GM12878 (cell line): ENCODE results near the gene AMN1. TPM values are rescaled to one million over a fixed set of nuclear protein-coding genes. Genes with fewer than 3 reads are reported as not detected.

Experiments
- BCL11A ChIP-seq: IDR thresholded peaks from 2 replicates; pipeline ENCODE4 v1.6.1; 2011; ENCODE audit warnings: low read depth, low read length
- BMI1 ChIP-seq: fragments of 450-650 bp; IDR thresholded peaks from 2 replicates; pipeline ENCODE4 v1.6.1; 2016; ENCODE audit warnings: mild to moderate bottlenecking, moderate library complexity, borderline replicate concordance
- CBFB ChIP-seq: IDR thresholded peaks from 2 replicates; pipeline ENCODE4 v1.6.1; 2016; ENCODE audit warnings: antibody characterized with exemption, low read depth
- ETV6 ChIP-seq, 2 experiments: fragments of 450-650 bp in 1 of 2; IDR thresholded peaks in 1 of 2; conservative IDR thresholded peaks in 1 of 2; 2 replicates each; pipeline ENCODE4 v1.6.1; 2014; ENCODE audit warnings: antibody characterized with exemption in 1 of 2, borderline replicate concordance in 1 of 2, low read depth in 1 of 2, mild to moderate bottlenecking in 1 of 2, moderate library complexity in 1 of 2
- HDAC2 ChIP-seq: fragments of 200-600 bp; sonication (generic); IDR thresholded peaks from 2 replicates; pipeline ENCODE4 v1.6.1; 2017
- IKZF1 ChIP-seq: fragments of 450-650 bp; conservative IDR thresholded peaks from 2 replicates; pipeline ENCODE4 v1.6.1; 2017; ENCODE audit warnings: antibody characterized with exemption, mild to moderate bottlenecking
- IRF4 ChIP-seq: IDR thresholded peaks from 2 replicates; pipeline ENCODE4 v1.6.1; 2011; ENCODE audit warnings: low read depth, low read length
- MEF2B ChIP-seq: fragments of 450-650 bp; IDR thresholded peaks from 2 replicates; pipeline ENCODE4 v1.6.1; 2018; ENCODE audit warnings: mild to moderate bottlenecking, moderate library complexity; ENCODE audit not compliant: partially characterized antibody, poor library complexity, severe bottlenecking
- NFIC ChIP-seq: IDR thresholded peaks from 2 replicates; pipeline ENCODE4 v1.6.1; 2012; ENCODE audit warnings: low read depth, mild to moderate bottlenecking, inconsistent platforms, low read length, moderate library complexity
- NFYB ChIP-seq: IDR thresholded peaks from 2 replicates; pipeline ENCODE4 v1.6.1; 2011; ENCODE audit warnings: low read depth, mild to moderate bottlenecking, low read length, improper control_type of control experiment, moderate library complexity; ENCODE audit not compliant: insufficient read depth
- NR2C1 ChIP-seq: fragments of 450-650 bp; IDR thresholded peaks from 2 replicates; pipeline ENCODE4 v1.6.1; 2017; ENCODE audit warnings: antibody characterized with exemption, mild to moderate bottlenecking, moderate library complexity
- PAX8 ChIP-seq: fragments of 450-650 bp; IDR thresholded peaks from 2 replicates; pipeline ENCODE4 v1.6.1; 2017; ENCODE audit warnings: mild to moderate bottlenecking, moderate library complexity
- PML ChIP-seq: IDR thresholded peaks from 2 replicates; pipeline ENCODE4 v1.6.1; 2012; ENCODE audit warnings: low read length, inconsistent platforms
- RBBP5 ChIP-seq: fragments of 200-600 bp; sonication (generic); conservative IDR thresholded peaks from 2 replicates; pipeline ENCODE4 v1.6.1; 2016
- SIN3A ChIP-seq: IDR thresholded peaks from 2 replicates; pipeline ENCODE4 v1.6.1; 2012; ENCODE audit warnings: low read depth, low read length, improper control_type of control experiment
- STAT1 ChIP-seq: fragments of 450-650 bp; conservative IDR thresholded peaks from 2 replicates; pipeline ENCODE4 v1.6.1; 2014; ENCODE audit warnings: antibody characterized with exemption, mild to moderate bottlenecking
- YY1 ChIP-seq: IDR thresholded peaks from 2 replicates; pipeline ENCODE4 v1.6.1; 2011; ENCODE audit warnings: low read depth, mild to moderate bottlenecking, low read length
- ZNF207 ChIP-seq: fragments of 450-650 bp; IDR thresholded peaks from 2 replicates; pipeline ENCODE4 v1.6.1; 2014; ENCODE audit warnings: antibody characterized with exemption, mild to moderate bottlenecking, borderline replicate concordance
- ZNF217 ChIP-seq: fragments of 450-650 bp; IDR thresholded peaks from 2 replicates; pipeline ENCODE4 v1.6.1; 2017; ENCODE audit warnings: antibody characterized with exemption, mild to moderate bottlenecking
- ZNF24 ChIP-seq: fragments of 450-650 bp; IDR thresholded peaks from 2 replicates; pipeline ENCODE4 v1.6.1; 2017; ENCODE audit warnings: antibody characterized with exemption, mild to moderate bottlenecking
- ZNF384 ChIP-seq: IDR thresholded peaks from 2 replicates; pipeline ENCODE4 v1.6.1; 2012; ENCODE audit warnings: low read depth, mild to moderate bottlenecking, low read length, improper control_type of control experiment, borderline replicate concordance
- ZSCAN29 ChIP-seq: fragments of 450-650 bp; IDR thresholded peaks from 2 replicates; pipeline ENCODE4 v1.6.1; 2017; ENCODE audit warnings: mild to moderate bottlenecking, moderate library complexity
- polyA plus RNA-seq, 11 experiments: library from polyadenylated mRNA; depleted of rRNA in 4 of 11; unstranded in 6 of 11; stranded (reverse) in 5 of 11; fragments of >200 nt; fragmentation: Nextera tagmentation in 4 of 11; fragmentation: Illumina TruSeq in 1 of 11; extraction: Ambion mirVana in 4 of 11; extraction: Trizol in 1 of 11; gene quantifications; 1 replicate in 1 of 11; 2 replicates in 10 of 11; pipeline versions ENCODE4 v1.2.1 to v1.2.3, GENCODE V29; 2011 to 2016; ENCODE audit warnings: inconsistent platforms in 2 of 11, missing spikeins in 2 of 11, low read depth in 1 of 11
- total RNA-seq, 4 experiments: library from RNA; depleted of rRNA in 3 of 4; stranded (reverse); fragments of >200 nt in 3 of 4; fragmentation: Illumina TruSeq in 1 of 4; extraction: Trizol in 1 of 4; gene quantifications; 2 replicates each; pipeline versions ENCODE4 v1.2.1 to v1.2.3, GENCODE V29; 2013 to 2021
- TF ChIP-seq, protein P1 (sequence below), 3 experiments: IDR thresholded peaks in 2 of 3; conservative IDR thresholded peaks in 1 of 3; 2 replicates each; pipeline ENCODE4 v1.5.1; 2011; ENCODE audit warnings: low read depth in 3 of 3, low read length in 3 of 3, mild to moderate bottlenecking in 3 of 3, control low read depth in 2 of 3, moderate library complexity in 2 of 3, inconsistent platforms in 1 of 3, mixed read lengths in 1 of 3; ENCODE audit not compliant: control insufficient read depth in 2 of 3, insufficient read depth in 1 of 3; ENCODE audit errors: extremely low read depth in 1 of 3
- TF ChIP-seq, protein P2 (sequence below): IDR thresholded peaks from 2 replicates; pipeline ENCODE4 v1.6.1; 2012; ENCODE audit warnings: mild to moderate bottlenecking, low read depth, low read length
- TF ChIP-seq, protein P3 (sequence below): IDR thresholded peaks from 2 replicates; pipeline ENCODE4 v1.6.1; 2012; ENCODE audit warnings: low read length, inconsistent platforms

Gene AMN1
- total and polyA plus RNA-seq, 10 of the 15 experiments (the other 5 are each of a cell fraction or from before 2014, with no cell fraction given): 5.4 to 19.3 (median 9.3) TPM

DNA sequence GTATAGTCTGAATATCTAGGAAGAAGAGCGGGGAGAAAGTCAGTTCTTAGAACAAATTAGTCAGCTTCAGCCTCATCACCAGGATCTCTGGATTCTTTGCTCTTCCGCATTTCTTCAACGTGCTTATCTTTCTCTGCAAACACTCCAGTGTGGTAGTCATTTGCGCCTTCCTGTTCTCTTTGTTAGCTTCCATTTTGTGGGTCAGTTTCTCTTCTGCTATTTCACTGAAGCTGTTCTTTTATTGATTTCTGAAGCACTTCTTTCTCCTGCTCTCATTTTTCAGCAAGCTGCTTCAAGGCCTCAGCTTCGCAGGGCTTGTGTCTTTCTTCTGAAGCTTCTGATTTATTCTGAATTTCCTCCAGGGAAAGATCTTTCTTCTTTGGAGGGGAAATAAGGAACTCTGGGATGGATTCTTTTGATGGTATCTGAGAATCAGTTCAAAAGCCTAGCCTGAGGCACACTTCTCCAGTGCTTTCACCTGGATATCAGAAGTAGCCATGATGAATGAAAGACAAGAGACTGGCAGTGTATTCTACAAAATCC, 13.5 kb downstream of the AMN1 start (continued):
- TF ChIP-seq ZNF217: no peak
- TF ChIP-seq NR2C1: no peak
- TF ChIP-seq SIN3A: no peak
- TF ChIP-seq, protein P1, sequence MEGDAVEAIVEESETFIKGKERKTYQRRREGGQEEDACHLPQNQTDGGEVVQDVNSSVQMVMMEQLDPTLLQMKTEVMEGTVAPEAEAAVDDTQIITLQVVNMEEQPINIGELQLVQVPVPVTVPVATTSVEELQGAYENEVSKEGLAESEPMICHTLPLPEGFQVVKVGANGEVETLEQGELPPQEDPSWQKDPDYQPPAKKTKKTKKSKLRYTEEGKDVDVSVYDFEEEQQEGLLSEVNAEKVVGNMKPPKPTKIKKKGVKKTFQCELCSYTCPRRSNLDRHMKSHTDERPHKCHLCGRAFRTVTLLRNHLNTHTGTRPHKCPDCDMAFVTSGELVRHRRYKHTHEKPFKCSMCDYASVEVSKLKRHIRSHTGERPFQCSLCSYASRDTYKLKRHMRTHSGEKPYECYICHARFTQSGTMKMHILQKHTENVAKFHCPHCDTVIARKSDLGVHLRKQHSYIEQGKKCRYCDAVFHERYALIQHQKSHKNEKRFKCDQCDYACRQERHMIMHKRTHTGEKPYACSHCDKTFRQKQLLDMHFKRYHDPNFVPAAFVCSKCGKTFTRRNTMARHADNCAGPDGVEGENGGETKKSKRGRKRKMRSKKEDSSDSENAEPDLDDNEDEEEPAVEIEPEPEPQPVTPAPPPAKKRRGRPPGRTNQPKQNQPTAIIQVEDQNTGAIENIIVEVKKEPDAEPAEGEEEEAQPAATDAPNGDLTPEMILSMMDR (IDR thresholded peaks at IDR 0.05 in 2 of 3, conservative IDR thresholded peaks at IDR 0.05 in 1 of 3; ENCODE audit: control insufficient read depth in 2 of 3, extremely low read depth in 1 of 3, insufficient read depth in 1 of 3, low read depth in 3 of 3, low read length in 3 of 3): no peak
- no peak for TF ChIP-seq ZNF384
- TF ChIP-seq, protein P2, sequence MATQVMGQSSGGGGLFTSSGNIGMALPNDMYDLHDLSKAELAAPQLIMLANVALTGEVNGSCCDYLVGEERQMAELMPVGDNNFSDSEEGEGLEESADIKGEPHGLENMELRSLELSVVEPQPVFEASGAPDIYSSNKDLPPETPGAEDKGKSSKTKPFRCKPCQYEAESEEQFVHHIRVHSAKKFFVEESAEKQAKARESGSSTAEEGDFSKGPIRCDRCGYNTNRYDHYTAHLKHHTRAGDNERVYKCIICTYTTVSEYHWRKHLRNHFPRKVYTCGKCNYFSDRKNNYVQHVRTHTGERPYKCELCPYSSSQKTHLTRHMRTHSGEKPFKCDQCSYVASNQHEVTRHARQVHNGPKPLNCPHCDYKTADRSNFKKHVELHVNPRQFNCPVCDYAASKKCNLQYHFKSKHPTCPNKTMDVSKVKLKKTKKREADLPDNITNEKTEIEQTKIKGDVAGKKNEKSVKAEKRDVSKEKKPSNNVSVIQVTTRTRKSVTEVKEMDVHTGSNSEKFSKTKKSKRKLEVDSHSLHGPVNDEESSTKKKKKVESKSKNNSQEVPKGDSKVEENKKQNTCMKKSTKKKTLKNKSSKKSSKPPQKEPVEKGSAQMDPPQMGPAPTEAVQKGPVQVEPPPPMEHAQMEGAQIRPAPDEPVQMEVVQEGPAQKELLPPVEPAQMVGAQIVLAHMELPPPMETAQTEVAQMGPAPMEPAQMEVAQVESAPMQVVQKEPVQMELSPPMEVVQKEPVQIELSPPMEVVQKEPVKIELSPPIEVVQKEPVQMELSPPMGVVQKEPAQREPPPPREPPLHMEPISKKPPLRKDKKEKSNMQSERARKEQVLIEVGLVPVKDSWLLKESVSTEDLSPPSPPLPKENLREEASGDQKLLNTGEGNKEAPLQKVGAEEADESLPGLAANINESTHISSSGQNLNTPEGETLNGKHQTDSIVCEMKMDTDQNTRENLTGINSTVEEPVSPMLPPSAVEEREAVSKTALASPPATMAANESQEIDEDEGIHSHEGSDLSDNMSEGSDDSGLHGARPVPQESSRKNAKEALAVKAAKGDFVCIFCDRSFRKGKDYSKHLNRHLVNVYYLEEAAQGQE: no peak
- no peak for TF ChIP-seq CBFB
- TF ChIP-seq YY1: peak; percentile 92
- TF ChIP-seq MEF2B: no peak
- TF ChIP-seq NFYB: no peak
- 0 out of 2 replicates have a peak, but pooled peaks have one; percentile 54 for TF ChIP-seq ZNF207
- peak; percentile 42; the same call in 1 of the 2 replicates for TF ChIP-seq IKZF1
- TF ChIP-seq STAT1: no peak
- TF ChIP-seq PML: peak; percentile 38; the same call in 1 of the 2 replicates
- TF ChIP-seq IRF4: peak; percentile 78
- TF ChIP-seq, protein P3, sequence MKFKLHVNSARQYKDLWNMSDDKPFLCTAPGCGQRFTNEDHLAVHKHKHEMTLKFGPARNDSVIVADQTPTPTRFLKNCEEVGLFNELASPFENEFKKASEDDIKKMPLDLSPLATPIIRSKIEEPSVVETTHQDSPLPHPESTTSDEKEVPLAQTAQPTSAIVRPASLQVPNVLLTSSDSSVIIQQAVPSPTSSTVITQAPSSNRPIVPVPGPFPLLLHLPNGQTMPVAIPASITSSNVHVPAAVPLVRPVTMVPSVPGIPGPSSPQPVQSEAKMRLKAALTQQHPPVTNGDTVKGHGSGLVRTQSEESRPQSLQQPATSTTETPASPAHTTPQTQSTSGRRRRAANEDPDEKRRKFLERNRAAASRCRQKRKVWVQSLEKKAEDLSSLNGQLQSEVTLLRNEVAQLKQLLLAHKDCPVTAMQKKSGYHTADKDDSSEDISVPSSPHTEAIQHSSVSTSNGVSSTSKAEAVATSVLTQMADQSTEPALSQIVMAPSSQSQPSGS: peak; percentile 27; the same call in 1 of the 2 replicates
- TF ChIP-seq ETV6 (conservative IDR thresholded peaks at IDR 0.05 in 1 of 2, IDR thresholded peaks at IDR 0.05 in 1 of 2; ENCODE audit: borderline replicate concordance in 1 of 2, low read depth in 1 of 2): no peak; a peak in 1 of 4 replicates
- TF ChIP-seq BMI1: no peak
- no peak for TF ChIP-seq ZSCAN29
- TF ChIP-seq HDAC2: no peak
- TF ChIP-seq ZNF24: no peak; the same call in 1 of the 2 replicates
- TF ChIP-seq PAX8: no peak; the same call in 1 of the 2 replicates
- TF ChIP-seq NFIC: peak; percentile 38; the same call in 1 of the 2 replicates
- TF ChIP-seq BCL11A: no peak
- no peak for TF ChIP-seq RBBP5
